Esophagus muscularis mucosa (tissue), 4 donors: ENCODE results near the gene PAPSS1. TPM values are rescaled to one million over a fixed set of nuclear protein-coding genes. Genes with fewer than 3 reads are reported as not detected.

Experiments
- DNase-seq: peaks from one replicate; pipeline ENCODE4 v3.0.0-alpha.2; 2017; ENCODE audit errors: extremely low spot score
- H3K27ac ChIP-seq, 4 donors: fragments of 200-600 bp; sonication (generic); replicated peaks in 1 of 4; 1 replicate in 3 of 4; 2 replicates in 1 of 4; pipeline ENCODE4 v1.5.1; 2016 to 2019; ENCODE audit warnings: mild to moderate bottlenecking in 1 of 4
- H3K27me3 ChIP-seq, 4 donors: fragments of 200-600 bp; sonication (generic); one replicate each; pipeline versions ENCODE4 v1.5.1 to v1.6.0; 2016 to 2019
- H3K36me3 ChIP-seq, 4 donors: fragments of 200-600 bp; sonication (generic); one replicate each; pipeline ENCODE4 v1.5.1; 2016 to 2019
- H3K4me1 ChIP-seq, 4 donors: fragments of 200-600 bp; sonication (generic); one replicate each; pipeline ENCODE4 v1.5.1; 2016 to 2019
- H3K4me3 ChIP-seq, 4 donors: fragments of 200-600 bp; sonication (generic); 1 replicate in 2 of 4; 2 replicates in 2 of 4; pipeline ENCODE4 v1.5.1; 2016 to 2019; ENCODE audit warnings: mild to moderate bottlenecking in 4 of 4, moderate library complexity in 1 of 4
- H3K9me3 ChIP-seq, 4 donors: fragments of 200-600 bp; sonication (generic); 1 replicate in 3 of 4; 2 replicates in 1 of 4; pipeline ENCODE4 v1.5.1; 2016 to 2019
- CTCF ChIP-seq, 3 experiments: fragments of 200-600 bp in 2 of 3; fragments of 450-650 bp in 1 of 3; sonication (generic) in 2 of 3; IDR thresholded peaks; one replicate each; pipeline ENCODE4 v1.5.1; 2017 to 2019; ENCODE audit warnings: antibody characterized with exemption in 3 of 3, mild to moderate bottlenecking in 2 of 3, moderate library complexity in 1 of 3
- EP300 ChIP-seq: sonication (generic); formaldehyde crosslinking; IDR thresholded peaks from one replicate; pipeline ENCODE4 v1.6.1; 2017; ENCODE audit warnings: antibody characterized with exemption
- POLR2A ChIP-seq: fragments of 450-650 bp; IDR thresholded peaks from one replicate; pipeline ENCODE4 v1.6.1; 2017; ENCODE audit warnings: antibody characterized with exemption, moderate library complexity, mild to moderate bottlenecking, low read depth
- POLR2AphosphoS5 ChIP-seq, 2 donors: sonication (generic); formaldehyde crosslinking; IDR thresholded peaks; one replicate each; pipeline ENCODE4 v1.6.1; 2017; ENCODE audit warnings: antibody characterized with exemption in 2 of 2
- WGBS: methylation state at CpG from one replicate; pipeline ENCODE4 v1.1.5; 2018; 5-methylcytosine and 5-hydroxymethylcytosine counted together
- intact Hi-C: fragments of 100-400 bp; cut with DNase I; formaldehyde crosslinking; loops from one replicate; pipeline ENCODE4 v1.15.1; 2023
- total RNA-seq, 4 donors: library from RNA; depleted of rRNA; stranded (reverse); fragments of >200 nt; gene quantifications; one replicate each; pipeline versions ENCODE4 v1.1.0 to v1.2.1, GENCODE V29; 2016

PAPSS1 gene
- total RNA-seq, 4 donors from 2014 or later: 11.6 to 24.4 (median 18.1) TPM

GRCh38 chr4:107600436-107600835 lies 119.6 kb downstream of the PAPSS1 start:
- no peaks in the 10 kb centered on the region for H3K4me1 ChIP-seq
- DNase-seq: no peak
- no peak overlapping the region for H3K27ac ChIP-seq
- no peaks in the 10 kb centered on the region for H3K27me3 ChIP-seq
- TF ChIP-seq POLR2AphosphoS5 (IDR thresholded peaks at IDR 0.05) (no peak), CTCF (IDR thresholded peaks at IDR 0.05) (no peak), POLR2A (no peak), EP300 (no peak)
- intact Hi-C loops: no loop called here
- H3K9me3 ChIP-seq: no peaks in the 10 kb centered on the region
- no peaks in the 10 kb centered on the region for H3K36me3 ChIP-seq
- no peak overlapping the region for H3K4me3 ChIP-seq
- WGBS: 88% methylated on average over 2 of the region's 2 CpGs

- no peak for DNase-seq
- no peak for TF ChIP-seq POLR2A
- TF ChIP-seq CTCF (IDR thresholded peaks at IDR 0.05): no peak
- TF ChIP-seq EP300: no peak
- TF ChIP-seq POLR2AphosphoS5 (IDR thresholded peaks at IDR 0.05): no peak
- no peaks in the 10 kb centered on the region for H3K4me1 ChIP-seq
- H3K36me3 ChIP-seq: no peaks in the 10 kb centered on the region
- 89% methylated on average over 3 of the region's 3 CpGs for WGBS
- H3K4me3 ChIP-seq: no peak overlapping the region
- H3K9me3 ChIP-seq: no peaks in the 10 kb centered on the region
- intact Hi-C loops: no loop called here
- H3K27me3 ChIP-seq: no peaks in the 10 kb centered on the region
- no peak overlapping the region for H3K27ac ChIP-seq
Observed at GRCh38 chr4:107599841-107600240, 120.2 kb downstream of the PAPSS1 start.

- no peak for DNase-seq
Observed at GRCh38 chr4:107593230-107593629, 126.8 kb downstream of the PAPSS1 start.

GRCh38 chr4:107592519-107592918 lies 127.5 kb downstream of the PAPSS1 start:
- Histone ChIP-seq H3K27ac (no peak overlapping the region), H3K4me1 (no peaks in the 10 kb centered on the region), H3K36me3 (no peaks in the 10 kb centered on the region), H3K27me3 (no peaks in the 10 kb centered on the region), H3K4me3 (no peak overlapping the region), H3K9me3 (peaks cover 0 to 17% (median 11%) of the 10 kb centered on the region in 4 donors)
- intact Hi-C loops: no loop called here
- TF ChIP-seq POLR2AphosphoS5 (IDR thresholded peaks at IDR 0.05) (no peak), POLR2A (no peak), CTCF (IDR thresholded peaks at IDR 0.05) (no peak)
- 33% methylated on average over 2 of the region's 2 CpGs for WGBS
- no peak for DNase-seq

More at GRCh38 chr4:107593230-107593629, 126.8 kb downstream of the PAPSS1 start:
- Histone ChIP-seq H3K4me3 (no peak overlapping the region), H3K9me3 (peaks cover 0 to 17% (median 11%) of the 10 kb centered on the region in 4 donors), H3K4me1 (no peaks in the 10 kb centered on the region), H3K36me3 (no peaks in the 10 kb centered on the region), H3K27ac (no peak overlapping the region), H3K27me3 (no peaks in the 10 kb centered on the region)
- intact Hi-C loops: no loop called here
- 73% methylated on average over 1 of the region's 1 CpG for WGBS
- TF ChIP-seq POLR2A (no peak), EP300 (no peak), CTCF (IDR thresholded peaks at IDR 0.05) (no peak), POLR2AphosphoS5 (IDR thresholded peaks at IDR 0.05) (no peak)

- intact Hi-C loops: no loop called here
- no peaks in the 10 kb centered on the region for H3K27me3 ChIP-seq
- H3K9me3 ChIP-seq: peaks cover 0 to 18% (median 15%) of the 10 kb centered on the region in 4 donors
- H3K4me1 ChIP-seq: no peaks in the 10 kb centered on the region
- no peak for DNase-seq
- no peak overlapping the region for H3K27ac ChIP-seq
- no peaks in the 10 kb centered on the region for H3K36me3 ChIP-seq
- no peak overlapping the region for H3K4me3 ChIP-seq
- TF ChIP-seq EP300 (no peak), POLR2AphosphoS5 (IDR thresholded peaks at IDR 0.05) (no peak), CTCF (IDR thresholded peaks at IDR 0.05) (no peak), POLR2A (no peak)
Observed at GRCh38 chr4:107589269-107589668, 130.8 kb downstream of the PAPSS1 start.
